Measurements from ENCODE around the gene MMGT1.

Gene MMGT1

GRCh38 chrX:135973548-135974278, at the start of gene MMGT1:
TSS of gene MMGT1 (minus strand) at chrX:135973988. CDS start at chrX:135973675, 313 bp downstream.
- DNase-seq (ENCODE audit: low read depth) = peak; percentile 31

GRCh38 chrX:136021903-136022302, 48.1 kb upstream of the MMGT1 start:
- no peak for DNase-seq (ENCODE audit: low read depth)

GRCh38 chrX:136021160-136021559, 47.4 kb upstream of the MMGT1 start:
- no peak for DNase-seq (ENCODE audit: low read depth)

GRCh38 chrX:136019226-136019625, 45.4 kb upstream of the MMGT1 start:
- DNase-seq (ENCODE audit: low read depth) = no peak

GRCh38 chrX:136016881-136017280, 43.1 kb upstream of the MMGT1 start:
- no peak for DNase-seq (ENCODE audit: low read depth)

GRCh38 chrX:136015016-136015415, 41.2 kb upstream of the MMGT1 start:
- no peak for DNase-seq (ENCODE audit: low read depth)

- no peak for DNase-seq (ENCODE audit: low read depth)
These were observed 14.5 kb upstream of the MMGT1 start for GRCh38 chrX:135988245-135988644.

GRCh38 chrX:135985973-135986310, 12.2 kb upstream of the MMGT1 start:
- DNase-seq (ENCODE audit: low read depth) = no peak

GRCh38 chrX:135985157-135985972, 11.6 kb upstream of the MMGT1 start, which contains the start of gene SLC9A6:
TSS of gene SLC9A6 (plus strand) at chrX:135985435. CDS start at chrX:135985659, 224 bp downstream.
- no peak for DNase-seq (ENCODE audit: low read depth)

GRCh38 chrX:135984791-135985156, 11.0 kb upstream of the MMGT1 start:
- DNase-seq (ENCODE audit: low read depth) = no peak

- no peak for DNase-seq (ENCODE audit: low read depth)
These were observed 10.5 kb upstream of the MMGT1 start for GRCh38 chrX:135984256-135984655.

- no peak for DNase-seq (ENCODE audit: low read depth)
These were observed 9.1 kb upstream of the MMGT1 start for GRCh38 chrX:135982860-135983259.

- no peak for DNase-seq (ENCODE audit: low read depth)
These were observed 7.9 kb upstream of the MMGT1 start for GRCh38 chrX:135981668-135982067.

GRCh38 chrX:135981010-135981409, 7.2 kb upstream of the MMGT1 start:
- no peak for DNase-seq (ENCODE audit: low read depth)

- peak; percentile 47 for DNase-seq (ENCODE audit: low read depth)
These were observed 3.8 kb upstream of the MMGT1 start for GRCh38 chrX:135977611-135978010.

GRCh38 chrX:135975421-135975820, 1.6 kb upstream of the MMGT1 start:
- no peak for DNase-seq (ENCODE audit: low read depth)

- DNase-seq (ENCODE audit: low read depth) = no peak
These were observed 580 bp upstream of the MMGT1 start for GRCh38 chrX:135974279-135974856.

GRCh38 chrX:135973025-135973547, 702 bp downstream of the MMGT1 start:
- DNase-seq (ENCODE audit: low read depth) = no peak

- no peak for DNase-seq (ENCODE audit: low read depth)
These were observed 22.5 kb downstream of the MMGT1 start for GRCh38 chrX:135951291-135951690.

GRCh38 chrX:135944486-135944885, 29.3 kb downstream of the MMGT1 start:
- no peak for DNase-seq (ENCODE audit: low read depth)

- no peak for DNase-seq (ENCODE audit: low read depth)
These were observed 41.9 kb downstream of the MMGT1 start for GRCh38 chrX:135931644-135932487.

GRCh38 chrX:135927897-135928296, 45.9 kb downstream of the MMGT1 start:
- no peak for DNase-seq (ENCODE audit: low read depth)
